CD4-positive, alpha-beta T cell treated with Interleukin-10 for 1 hour (primary cell): ENCODE data around the gene MAP7D1.

ENCODE experiments used
- DNase-seq: peaks from one replicate; pipeline ENCODE4 v3.0.0-alpha.2; 2020

The MAP7D1 gene

DNA sequence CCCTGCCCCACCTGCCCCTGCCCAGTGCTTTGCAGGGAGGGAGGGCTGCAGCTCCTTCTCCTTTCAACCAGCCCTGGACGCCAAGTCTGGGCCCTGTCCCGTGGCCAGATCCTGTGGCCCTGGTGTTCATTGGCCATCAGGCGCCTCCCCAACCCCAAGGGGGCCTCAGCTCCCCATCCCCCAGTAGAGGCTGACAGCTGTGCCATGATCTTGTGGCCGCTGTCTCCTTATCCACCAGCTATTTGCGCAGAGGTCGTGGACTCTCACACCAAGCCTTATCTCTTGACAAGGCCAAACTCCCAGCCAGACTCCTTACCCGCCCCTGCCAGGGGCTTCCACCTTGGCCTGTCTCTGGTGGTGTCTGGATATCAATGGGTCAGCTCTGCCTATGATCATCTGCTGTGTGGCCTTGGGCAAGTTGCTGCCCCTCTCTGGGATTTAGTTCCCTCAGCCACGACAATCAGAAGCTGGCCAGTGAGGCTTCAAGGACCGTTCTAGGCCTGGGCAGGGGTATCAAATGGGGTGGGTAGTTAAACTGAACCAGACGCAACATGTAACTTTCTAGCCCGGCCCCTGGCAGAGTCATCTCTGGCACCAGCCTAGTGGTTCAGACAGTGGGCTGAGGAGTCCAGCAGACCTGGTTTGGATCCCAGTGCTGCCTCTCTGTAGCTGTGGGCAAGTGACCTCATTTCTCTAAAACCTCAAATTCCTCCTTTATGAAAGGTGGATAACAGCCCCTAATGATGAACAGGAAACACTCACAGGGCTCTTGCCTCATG lies 27.6 kb upstream of the MAP7D1 start:
- DNase-seq, result no peak

DNA sequence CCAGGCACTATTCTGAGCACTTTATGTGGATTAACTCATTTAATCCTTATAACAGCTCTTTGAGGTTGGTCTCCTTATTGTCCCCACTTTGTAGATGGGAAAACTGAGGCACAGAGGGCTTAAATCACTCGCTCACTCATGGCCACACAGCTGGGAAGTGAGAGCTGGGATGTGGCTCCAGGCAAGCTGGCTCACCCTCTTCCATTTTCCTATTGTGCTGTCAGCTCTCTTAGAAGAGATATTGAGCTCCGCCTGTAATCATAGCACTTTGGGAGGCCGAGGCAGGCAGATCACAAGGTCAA lies 27.1 kb upstream of the MAP7D1 start:
- no peak for DNase-seq

- DNase-seq, result no peak
Observed at GRCh38 chr1:36132029-36132428, 23.9 kb upstream of the MAP7D1 start.

DNA sequence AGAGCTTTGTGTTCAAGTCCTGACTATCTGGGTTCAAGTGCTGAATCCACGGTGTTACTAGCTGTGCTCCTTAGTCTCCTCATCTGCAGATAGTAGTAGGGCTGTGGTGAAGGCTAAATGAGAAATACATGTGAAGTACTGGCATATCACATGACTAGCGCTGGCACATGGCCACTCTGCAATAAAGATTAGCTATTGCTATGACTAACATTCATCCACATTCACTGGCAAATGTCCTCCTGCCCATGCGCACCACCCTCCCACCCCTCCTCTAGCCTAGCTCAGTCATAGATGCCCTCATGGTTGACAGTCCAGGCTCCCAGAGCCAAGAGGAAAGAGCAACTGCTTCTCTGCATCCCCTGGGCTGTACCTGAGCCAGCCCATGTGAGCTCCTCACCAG lies 22.5 kb upstream of the MAP7D1 start:
- no peak for DNase-seq

- DNase-seq, result no peak
Observed at GRCh38 chr1:36134031-36134430, 21.9 kb upstream of the MAP7D1 start.

DNA sequence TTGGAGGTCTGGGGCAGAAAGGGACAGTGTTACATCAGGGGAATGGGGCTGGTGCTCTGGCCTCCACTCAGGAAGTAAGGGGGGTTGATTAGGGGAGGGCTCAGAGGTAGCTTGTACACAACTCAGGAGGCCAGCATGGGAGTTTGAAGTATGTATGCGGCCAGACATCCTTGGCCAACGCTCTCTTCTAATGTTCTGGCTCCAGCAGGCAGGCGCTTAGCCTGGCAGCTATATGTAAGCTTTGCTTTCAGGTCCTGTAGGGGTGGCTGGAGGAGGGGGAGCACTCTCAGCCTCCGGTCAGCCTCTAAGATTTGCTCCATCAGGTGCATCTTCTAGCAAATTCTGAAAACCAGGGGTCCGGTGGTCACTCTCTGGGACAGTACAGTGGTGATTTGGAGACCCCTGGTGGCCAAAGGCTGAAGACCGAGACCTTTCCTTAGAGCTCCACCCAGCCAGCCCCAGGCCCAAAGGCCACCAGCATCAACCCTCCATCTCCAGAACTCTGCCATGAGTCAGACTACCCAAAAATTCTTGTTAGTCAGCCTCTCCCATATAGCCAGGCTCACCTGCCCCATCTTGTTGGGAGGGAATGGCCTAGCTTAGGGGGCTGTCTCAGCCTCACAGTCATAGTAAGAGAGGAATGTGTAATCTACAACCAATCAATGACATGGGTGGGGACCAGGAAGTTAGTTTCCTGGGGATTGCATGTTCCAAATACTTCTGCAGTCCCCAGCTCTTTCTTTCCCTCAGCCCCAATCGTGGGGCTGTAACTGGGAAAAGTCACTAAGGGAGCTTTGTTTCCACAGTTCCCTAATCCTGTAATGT lies 21.2 kb upstream of the MAP7D1 start:
- DNase-seq, result peak; percentile 40

DNA sequence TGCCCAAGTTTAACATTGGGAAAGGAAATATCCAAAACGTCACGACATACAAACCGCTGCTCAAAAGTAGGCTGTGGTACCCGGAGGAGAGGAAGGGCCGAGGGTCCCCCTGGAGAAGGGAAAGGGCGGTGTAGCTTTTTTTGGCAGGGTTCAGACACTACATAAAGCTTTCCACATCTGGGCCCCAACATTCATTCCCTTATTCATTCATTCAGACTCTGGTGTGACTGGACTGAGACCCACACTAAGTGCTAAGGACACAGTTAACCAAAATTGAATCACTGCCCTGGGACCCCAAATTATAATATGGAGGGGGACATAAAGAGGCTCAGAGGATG lies 20.7 kb upstream of the MAP7D1 start:
- DNase-seq, result no peak

DNA sequence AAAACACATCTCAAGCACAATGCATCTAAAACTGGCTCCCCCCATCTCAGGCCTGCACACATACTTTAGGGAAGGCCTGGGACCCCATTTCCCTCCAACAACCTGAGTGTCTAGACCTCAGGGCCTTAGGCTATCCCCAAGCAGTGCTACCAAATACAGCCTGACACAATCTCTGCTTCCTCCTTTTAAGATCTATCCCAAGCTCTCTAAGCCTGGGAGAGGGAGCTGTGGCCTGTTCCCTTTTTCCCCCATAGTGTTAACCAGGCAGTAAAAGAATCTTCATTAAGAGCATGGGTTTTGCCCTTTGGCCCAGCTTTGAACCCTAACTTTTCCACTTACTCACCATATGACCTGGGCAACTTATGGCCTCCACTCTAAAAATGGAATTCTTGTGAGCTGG lies 20.2 kb upstream of the MAP7D1 start:
- DNase-seq, result no peak

DNA sequence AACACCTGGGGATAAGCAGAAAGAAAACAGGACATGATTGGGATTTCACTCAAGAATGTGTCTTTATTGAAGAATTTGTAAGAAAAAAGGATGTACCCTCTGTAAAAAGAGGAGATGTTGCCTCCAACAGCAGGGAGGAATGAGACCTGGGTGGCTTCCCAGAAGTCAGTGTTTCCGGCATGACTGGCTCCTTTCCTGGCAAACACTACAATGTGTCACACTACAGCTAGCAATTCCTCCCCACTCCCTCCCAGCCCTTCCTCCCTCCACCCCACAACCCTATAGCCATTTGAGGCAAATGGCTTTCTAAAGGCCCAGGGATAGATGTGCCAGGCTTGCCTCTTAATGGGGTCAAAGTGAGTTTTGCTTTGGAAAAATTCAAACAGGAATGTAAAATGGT lies 19.4 kb upstream of the MAP7D1 start:
- DNase-seq, result no peak

GRCh38 chr1:36137226-36137625 lies 18.7 kb upstream of the MAP7D1 start:
- DNase-seq, result no peak

DNA sequence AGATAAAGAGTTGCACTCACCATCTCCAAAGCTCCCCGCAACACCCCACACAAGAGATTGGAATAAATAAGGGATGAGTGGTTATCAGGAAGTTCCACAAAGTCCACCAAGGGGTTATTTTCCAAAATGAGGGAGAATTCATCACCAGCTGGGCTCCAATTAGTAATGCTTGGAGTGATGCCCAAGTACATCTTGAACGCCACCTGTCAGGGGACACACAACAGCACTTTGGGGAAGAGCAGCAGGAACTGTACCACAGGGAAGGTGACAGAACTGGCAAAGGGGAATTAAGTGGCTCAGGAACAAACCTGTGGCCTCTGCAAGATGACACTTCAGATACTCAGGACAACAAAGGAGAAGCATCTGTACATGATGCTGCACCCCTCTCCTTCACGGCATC lies 18.2 kb upstream of the MAP7D1 start:
- no peak for DNase-seq

GRCh38 chr1:36139521-36139920 lies 16.4 kb upstream of the MAP7D1 start:
- no peak for DNase-seq

DNA sequence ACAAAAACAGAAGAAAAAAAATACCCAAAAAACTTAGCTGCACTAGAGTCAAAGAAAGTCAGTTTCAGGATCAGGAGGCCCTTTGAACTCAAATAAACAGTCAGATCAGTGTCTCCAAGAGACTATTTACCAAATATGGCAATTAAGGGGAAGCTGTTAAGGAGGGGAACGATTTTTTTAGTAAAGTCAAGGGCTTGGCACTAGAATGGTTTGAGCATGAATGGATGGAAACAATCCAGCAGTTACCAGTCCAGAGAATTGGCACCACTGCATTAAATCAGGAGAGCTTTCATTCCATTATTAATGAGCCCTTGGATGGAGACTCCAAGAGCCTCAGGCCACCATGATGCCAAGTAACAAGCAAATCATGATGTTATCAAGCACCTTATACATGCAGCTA lies 13.8 kb upstream of the MAP7D1 start:
- DNase-seq, result no peak

GRCh38 chr1:36143424-36143823 lies 12.5 kb upstream of the MAP7D1 start:
- DNase-seq, result no peak

DNA sequence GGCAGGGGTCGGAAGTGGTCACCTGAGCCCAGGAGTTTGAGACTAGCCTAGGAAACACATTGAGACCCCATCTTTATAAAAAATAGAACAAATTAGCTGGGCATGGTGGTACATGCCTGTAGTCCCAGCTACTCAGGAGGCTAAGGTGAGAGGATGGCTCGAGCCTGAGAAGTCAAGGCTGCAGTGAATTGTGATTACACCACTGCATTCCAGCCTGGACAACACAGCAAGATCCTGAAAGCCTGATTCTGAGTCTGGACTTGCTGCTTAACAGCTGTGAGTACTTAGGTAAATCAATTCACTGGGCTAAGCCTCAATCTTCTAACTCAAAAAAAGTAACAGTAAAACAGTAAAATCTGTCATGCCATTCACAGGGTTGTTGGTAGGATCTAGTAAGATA lies 11.5 kb upstream of the MAP7D1 start:
- no peak for DNase-seq

- DNase-seq, result no peak
Observed at GRCh38 chr1:36148821-36149236, 7.1 kb upstream of the MAP7D1 start.

- DNase-seq, result peak; percentile 100
Observed at GRCh38 chr1:36149237-36149972, 6.6 kb upstream of the MAP7D1 start, which contains the start of gene TRAPPC3. TSS of gene TRAPPC3 (minus strand) at chr1:36149486. CDS start at chr1:36149378, 108 bp downstream.

GRCh38 chr1:36149973-36150295 lies 6.0 kb upstream of the MAP7D1 start:
- no peak for DNase-seq

GRCh38 chr1:36150296-36151133 lies 5.4 kb upstream of the MAP7D1 start:
- peak; percentile 80 for DNase-seq

GRCh38 chr1:36151134-36151844 lies 4.7 kb upstream of the MAP7D1 start:
- DNase-seq, result no peak

GRCh38 chr1:36151845-36152203 lies 4.1 kb upstream of the MAP7D1 start:
- DNase-seq, result peak; percentile 74

GRCh38 chr1:36153476-36153875 lies 2.5 kb upstream of the MAP7D1 start:
- DNase-seq, result no peak

DNA sequence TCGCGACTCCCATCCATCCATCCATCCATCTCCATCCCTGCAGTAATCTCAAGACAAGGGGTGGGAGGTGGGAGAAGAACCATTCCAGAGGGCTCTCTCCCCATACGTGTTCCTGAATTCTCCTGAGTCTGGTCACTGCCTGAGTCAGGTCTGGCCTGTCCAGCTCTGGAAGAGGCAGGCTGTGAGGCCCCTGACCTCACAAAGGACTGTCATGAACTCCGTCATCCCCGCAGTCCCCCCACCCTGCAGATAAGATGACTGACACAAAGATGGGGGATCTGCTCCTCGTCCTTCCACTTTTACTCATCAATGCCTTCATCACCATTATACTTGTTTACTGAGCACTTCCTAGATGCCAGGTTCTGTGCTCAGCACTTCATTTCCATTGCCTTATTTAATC lies 1.6 kb upstream of the MAP7D1 start:
- DNase-seq, result no peak
